ENCODE measurements around the gene PEX6.

DNA sequence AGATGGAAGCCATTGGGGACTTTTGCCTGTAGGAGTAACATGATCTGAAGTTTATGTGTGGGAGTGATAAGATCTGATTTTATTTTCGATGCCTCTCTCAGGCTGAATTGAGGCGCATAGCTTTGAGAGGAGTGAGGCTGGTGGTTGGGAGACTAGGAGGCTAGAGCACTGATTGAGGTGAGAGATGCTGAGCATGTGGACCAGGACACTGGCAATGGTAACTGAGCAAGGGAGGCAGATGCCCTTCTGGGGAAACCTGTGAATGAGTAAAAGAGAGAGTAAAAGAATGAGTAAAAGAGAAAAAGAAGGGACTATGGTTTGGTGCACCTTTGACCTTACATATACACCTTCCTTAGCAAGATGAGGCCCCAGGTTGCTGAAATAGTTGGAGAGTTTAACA is 45.5 kb upstream of the PEX6 start:
- TF ChIP-seq GATA3 (IDR thresholded peaks at IDR 0.05; ENCODE audit: low read depth, low read length) (no peak), GATA2 (IDR thresholded peaks at IDR 0.05; ENCODE audit: low read depth, low read length) (no peak)
